ENCODE data around the gene BRD1. TPM values are rescaled to one million over a fixed set of nuclear protein-coding genes. Genes with fewer than 3 reads are reported as not detected.
A peak's percentile ranks its signal among the peaks of the same experiment; 100 is the strongest.

The BRD1 gene
- total and polyA plus RNA-seq, 9 of the 15 experiments (the other 6 are each of a cell fraction or from before 2014, with no cell fraction given), result 0.42 to 17.6 (median 5.5) TPM

DNA sequence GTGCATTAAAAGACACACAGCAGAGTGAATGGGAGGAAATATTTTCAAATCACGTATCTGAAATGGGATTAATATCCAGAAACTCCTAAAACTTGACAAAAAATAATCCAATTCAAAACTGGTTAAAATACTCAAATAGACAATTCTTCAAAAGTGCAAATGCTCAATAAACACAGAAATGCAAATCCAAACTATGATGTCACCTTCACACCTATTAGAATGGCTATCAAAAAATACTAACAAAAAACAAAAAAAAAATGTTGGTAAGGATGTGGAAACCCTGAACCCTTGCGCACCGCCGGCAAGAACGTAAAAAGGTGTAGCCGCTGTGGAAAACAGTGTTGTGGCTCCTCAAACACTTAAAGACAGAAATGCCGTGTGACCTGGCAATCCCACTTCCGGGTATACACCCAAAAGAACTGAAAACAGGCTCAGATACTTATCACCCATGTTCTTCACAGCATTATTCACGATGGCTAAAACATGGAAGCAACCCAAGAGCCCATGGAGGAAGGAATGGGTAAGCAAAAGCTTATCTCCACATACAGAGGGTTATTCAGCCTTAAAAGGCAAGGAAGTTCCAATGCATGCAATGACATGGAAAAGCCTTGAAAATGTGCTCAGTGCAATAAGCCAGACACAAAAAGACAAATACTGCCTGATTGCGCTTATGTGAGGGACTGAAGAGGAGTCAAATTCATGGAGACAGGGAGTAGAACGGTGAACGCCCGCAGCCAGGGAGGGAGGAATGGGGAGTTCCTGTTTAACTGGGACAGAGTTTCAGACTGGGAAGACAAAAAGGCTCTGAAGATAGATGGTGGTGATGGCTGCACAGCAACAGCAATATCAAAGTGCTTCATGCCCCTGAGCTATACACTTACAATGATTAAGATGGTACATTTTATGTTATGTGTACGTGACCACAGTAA lies 19.6 kb downstream of the BRD1 start (continued):
- TF ChIP-seq, protein P1, sequence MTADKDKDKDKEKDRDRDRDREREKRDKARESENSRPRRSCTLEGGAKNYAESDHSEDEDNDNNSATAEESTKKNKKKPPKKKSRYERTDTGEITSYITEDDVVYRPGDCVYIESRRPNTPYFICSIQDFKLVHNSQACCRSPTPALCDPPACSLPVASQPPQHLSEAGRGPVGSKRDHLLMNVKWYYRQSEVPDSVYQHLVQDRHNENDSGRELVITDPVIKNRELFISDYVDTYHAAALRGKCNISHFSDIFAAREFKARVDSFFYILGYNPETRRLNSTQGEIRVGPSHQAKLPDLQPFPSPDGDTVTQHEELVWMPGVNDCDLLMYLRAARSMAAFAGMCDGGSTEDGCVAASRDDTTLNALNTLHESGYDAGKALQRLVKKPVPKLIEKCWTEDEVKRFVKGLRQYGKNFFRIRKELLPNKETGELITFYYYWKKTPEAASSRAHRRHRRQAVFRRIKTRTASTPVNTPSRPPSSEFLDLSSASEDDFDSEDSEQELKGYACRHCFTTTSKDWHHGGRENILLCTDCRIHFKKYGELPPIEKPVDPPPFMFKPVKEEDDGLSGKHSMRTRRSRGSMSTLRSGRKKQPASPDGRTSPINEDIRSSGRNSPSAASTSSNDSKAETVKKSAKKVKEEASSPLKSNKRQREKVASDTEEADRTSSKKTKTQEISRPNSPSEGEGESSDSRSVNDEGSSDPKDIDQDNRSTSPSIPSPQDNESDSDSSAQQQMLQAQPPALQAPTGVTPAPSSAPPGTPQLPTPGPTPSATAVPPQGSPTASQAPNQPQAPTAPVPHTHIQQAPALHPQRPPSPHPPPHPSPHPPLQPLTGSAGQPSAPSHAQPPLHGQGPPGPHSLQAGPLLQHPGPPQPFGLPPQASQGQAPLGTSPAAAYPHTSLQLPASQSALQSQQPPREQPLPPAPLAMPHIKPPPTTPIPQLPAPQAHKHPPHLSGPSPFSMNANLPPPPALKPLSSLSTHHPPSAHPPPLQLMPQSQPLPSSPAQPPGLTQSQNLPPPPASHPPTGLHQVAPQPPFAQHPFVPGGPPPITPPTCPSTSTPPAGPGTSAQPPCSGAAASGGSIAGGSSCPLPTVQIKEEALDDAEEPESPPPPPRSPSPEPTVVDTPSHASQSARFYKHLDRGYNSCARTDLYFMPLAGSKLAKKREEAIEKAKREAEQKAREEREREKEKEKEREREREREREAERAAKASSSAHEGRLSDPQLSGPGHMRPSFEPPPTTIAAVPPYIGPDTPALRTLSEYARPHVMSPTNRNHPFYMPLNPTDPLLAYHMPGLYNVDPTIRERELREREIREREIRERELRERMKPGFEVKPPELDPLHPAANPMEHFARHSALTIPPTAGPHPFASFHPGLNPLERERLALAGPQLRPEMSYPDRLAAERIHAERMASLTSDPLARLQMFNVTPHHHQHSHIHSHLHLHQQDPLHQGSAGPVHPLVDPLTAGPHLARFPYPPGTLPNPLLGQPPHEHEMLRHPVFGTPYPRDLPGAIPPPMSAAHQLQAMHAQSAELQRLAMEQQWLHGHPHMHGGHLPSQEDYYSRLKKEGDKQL (CRISPR knock-in tag; IDR thresholded peaks at IDR 0.05; ENCODE audit: borderline replicate concordance), result no peak
- TF ChIP-seq HIVEP1 (CRISPR knock-in tag; IDR thresholded peaks at IDR 0.05) (no peak), ARID1B (IDR thresholded peaks at IDR 0.05) (peak; percentile 88), TCF3 (CRISPR knock-in tag; IDR thresholded peaks at IDR 0.05) (peak; percentile 81), ZBED1 (IDR thresholded peaks at IDR 0.05) (no peak), ZNF780A (CRISPR knock-in tag; IDR thresholded peaks at IDR 0.05) (no peak), NFYB (IDR thresholded peaks at IDR 0.05; ENCODE audit: extremely low read depth, insufficient read length) (no peak), XRCC4 (IDR thresholded peaks at IDR 0.05; ENCODE audit: extremely low read depth, insufficient read depth, insufficient read length) (no peak)
- TF ChIP-seq, protein P2, sequence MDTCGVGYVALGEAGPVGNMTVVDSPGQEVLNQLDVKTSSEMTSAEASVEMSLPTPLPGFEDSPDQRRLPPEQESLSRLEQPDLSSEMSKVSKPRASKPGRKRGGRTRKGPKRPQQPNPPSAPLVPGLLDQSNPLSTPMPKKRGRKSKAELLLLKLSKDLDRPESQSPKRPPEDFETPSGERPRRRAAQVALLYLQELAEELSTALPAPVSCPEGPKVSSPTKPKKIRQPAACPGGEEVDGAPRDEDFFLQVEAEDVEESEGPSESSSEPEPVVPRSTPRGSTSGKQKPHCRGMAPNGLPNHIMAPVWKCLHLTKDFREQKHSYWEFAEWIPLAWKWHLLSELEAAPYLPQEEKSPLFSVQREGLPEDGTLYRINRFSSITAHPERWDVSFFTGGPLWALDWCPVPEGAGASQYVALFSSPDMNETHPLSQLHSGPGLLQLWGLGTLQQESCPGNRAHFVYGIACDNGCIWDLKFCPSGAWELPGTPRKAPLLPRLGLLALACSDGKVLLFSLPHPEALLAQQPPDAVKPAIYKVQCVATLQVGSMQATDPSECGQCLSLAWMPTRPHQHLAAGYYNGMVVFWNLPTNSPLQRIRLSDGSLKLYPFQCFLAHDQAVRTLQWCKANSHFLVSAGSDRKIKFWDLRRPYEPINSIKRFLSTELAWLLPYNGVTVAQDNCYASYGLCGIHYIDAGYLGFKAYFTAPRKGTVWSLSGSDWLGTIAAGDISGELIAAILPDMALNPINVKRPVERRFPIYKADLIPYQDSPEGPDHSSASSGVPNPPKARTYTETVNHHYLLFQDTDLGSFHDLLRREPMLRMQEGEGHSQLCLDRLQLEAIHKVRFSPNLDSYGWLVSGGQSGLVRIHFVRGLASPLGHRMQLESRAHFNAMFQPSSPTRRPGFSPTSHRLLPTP (IDR thresholded peaks at IDR 0.05; ENCODE audit: borderline replicate concordance, extremely low read depth, insufficient read length), result no peak
- TF ChIP-seq, protein P3, sequence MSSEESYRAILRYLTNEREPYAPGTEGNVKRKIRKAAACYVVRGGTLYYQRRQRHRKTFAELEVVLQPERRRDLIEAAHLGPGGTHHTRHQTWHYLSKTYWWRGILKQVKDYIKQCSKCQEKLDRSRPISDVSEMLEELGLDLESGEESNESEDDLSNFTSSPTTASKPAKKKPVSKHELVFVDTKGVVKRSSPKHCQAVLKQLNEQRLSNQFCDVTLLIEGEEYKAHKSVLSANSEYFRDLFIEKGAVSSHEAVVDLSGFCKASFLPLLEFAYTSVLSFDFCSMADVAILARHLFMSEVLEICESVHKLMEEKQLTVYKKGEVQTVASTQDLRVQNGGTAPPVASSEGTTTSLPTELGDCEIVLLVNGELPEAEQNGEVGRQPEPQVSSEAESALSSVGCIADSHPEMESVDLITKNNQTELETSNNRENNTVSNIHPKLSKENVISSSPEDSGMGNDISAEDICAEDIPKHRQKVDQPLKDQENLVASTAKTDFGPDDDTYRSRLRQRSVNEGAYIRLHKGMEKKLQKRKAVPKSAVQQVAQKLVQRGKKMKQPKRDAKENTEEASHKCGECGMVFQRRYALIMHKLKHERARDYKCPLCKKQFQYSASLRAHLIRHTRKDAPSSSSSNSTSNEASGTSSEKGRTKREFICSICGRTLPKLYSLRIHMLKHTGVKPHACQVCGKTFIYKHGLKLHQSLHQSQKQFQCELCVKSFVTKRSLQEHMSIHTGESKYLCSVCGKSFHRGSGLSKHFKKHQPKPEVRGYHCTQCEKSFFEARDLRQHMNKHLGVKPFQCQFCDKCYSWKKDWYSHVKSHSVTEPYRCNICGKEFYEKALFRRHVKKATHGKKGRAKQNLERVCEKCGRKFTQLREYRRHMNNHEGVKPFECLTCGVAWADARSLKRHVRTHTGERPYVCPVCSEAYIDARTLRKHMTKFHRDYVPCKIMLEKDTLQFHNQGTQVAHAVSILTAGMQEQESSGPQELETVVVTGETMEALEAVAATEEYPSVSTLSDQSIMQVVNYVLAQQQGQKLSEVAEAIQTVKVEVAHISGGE (CRISPR knock-in tag; IDR thresholded peaks at IDR 0.05), result peak in 1 of 3 experiments; percentile 67; a peak in 2 of 6 replicates

All from K562 (cell line).